Measurements from ENCODE around the gene DCTN4. TPM values are rescaled to one million over a fixed set of nuclear protein-coding genes. Genes with fewer than 3 reads are reported as not detected.

The DCTN4 gene
- total and polyA plus RNA-seq, 2 of the 8 experiments (the other 6 are each of a cell fraction or from before 2014, with no cell fraction given) = 20.5 to 42.7 TPM

GRCh38 chr5:150740992-150741391 lies 17.8 kb downstream of the DCTN4 start:
- TF ChIP-seq SIN3A (conservative IDR thresholded peaks at IDR 0.05 in 1 of 2, IDR thresholded peaks at IDR 0.05 in 1 of 2; ENCODE audit: low read depth in 1 of 2, low read length in 2 of 2) (no peak), SAP30 (IDR thresholded peaks at IDR 0.05; ENCODE audit: insufficient read depth, insufficient replicate concordance, low read length) (no peak), CTCF (IDR thresholded peaks at IDR 0.05; ENCODE audit: control extremely low read depth in 1 of 3, insufficient read depth in 1 of 3, low read depth in 1 of 3, low read length in 3 of 3) (no peak), ASH2L (IDR thresholded peaks at IDR 0.05; ENCODE audit: low read length) (no peak)
- DNase-seq (ENCODE audit: low read depth in 1 of 2, low spot score in 2 of 2) (no peak), FAIRE-seq (no peak)
- H3K56ac ChIP-seq (replicated peaks; ENCODE audit: insufficient read length, low read depth, low read length) = no peak overlapping the region
- H3K79me1 ChIP-seq (ENCODE audit: low read depth, low read length) = no peaks in the 10 kb centered on the region
- peaks cover 3 to 10% of the 10 kb centered on the region in 2 experiments; a peak in 2 of 4 replicates for H3K9me3 ChIP-seq (ENCODE audit: insufficient read depth in 2 of 2, low read depth in 1 of 2, low read length in 1 of 2)
- H3K18ac ChIP-seq (ENCODE audit: extremely low read depth, low read length) = no peak overlapping the region
- H2BK12ac ChIP-seq (ENCODE audit: low read depth, low read length) = no peak overlapping the region
- no peak overlapping the region for H3K27ac ChIP-seq (ENCODE audit: low read depth, low read length)
- POLR2A ChIA-PET (ENCODE audit: partially characterized antibody) = interaction anchor here (0.8 to 1.5 kb wide), 2 partner anchors 12 to 18 kb away, joined by 3 read pairs; partner anchors contain the start of gene DCTN4
- no peaks in the 10 kb centered on the region for H3K27me3 ChIP-seq (replicated peaks in 1 of 4; ENCODE audit: control insufficient read depth in 3 of 4, extremely low read depth in 1 of 4, insufficient read depth in 3 of 4, low read length in 3 of 4)
- H2AK5ac ChIP-seq (ENCODE audit: low read depth, low read length) = no peak overlapping the region
- peaks cover 0 to 21% of the 10 kb centered on the region in 2 experiments; a peak in 2 of 4 replicates for H3K79me2 ChIP-seq (ENCODE audit: control insufficient read depth in 1 of 2, insufficient read depth in 2 of 2, low read length in 2 of 2)
- CTCF ChIA-PET (ENCODE audit: partially characterized antibody) = interaction anchor here (1.1 kb wide), 2 partner anchors 13 to 160 kb away, joined by 3 to 4 read pairs; no protein-coding TSS in a partner anchor
- H3K23ac ChIP-seq (ENCODE audit: insufficient read length) = no peak overlapping the region
- no peak overlapping the region for H3K14ac ChIP-seq (ENCODE audit: insufficient read length)
- peaks cover 0 to 9% (median 3%) of the 10 kb centered on the region in 4 experiments; a peak in 4 of 8 replicates for H3K36me3 ChIP-seq (ENCODE audit: control insufficient read depth in 2 of 4, insufficient read depth in 4 of 4, low read length in 3 of 4)
- no peak overlapping the region for H2AFZ ChIP-seq (ENCODE audit: low read length)
- H2BK15ac ChIP-seq (ENCODE audit: low read length) = no peak overlapping the region
- H2BK120ac ChIP-seq (replicated peaks; ENCODE audit: low read depth, low read length) = no peak overlapping the region
- no peak overlapping the region for H2BK5ac ChIP-seq (ENCODE audit: low read depth, low read length)
- H2BK20ac ChIP-seq (ENCODE audit: low read length) = no peak overlapping the region
- H4K5ac ChIP-seq (ENCODE audit: insufficient read length, low read depth, low read length) = no peak overlapping the region
- H3K4me3 ChIP-seq (ENCODE audit: extremely low read depth in 1 of 4, insufficient read depth in 2 of 4, low read depth in 3 of 4, low read length in 4 of 4) = no peak overlapping the region
- H4K20me1 ChIP-seq (replicated peaks in 1 of 2; ENCODE audit: control insufficient read depth in 1 of 2, insufficient read depth in 2 of 2, low read length in 2 of 2) = no peaks in the 10 kb centered on the region
- H3K23me2 ChIP-seq (ENCODE audit: low read depth, low read length) = no peaks in the 10 kb centered on the region
- H4K91ac ChIP-seq (replicated peaks; ENCODE audit: insufficient read length, low read length) = no peak overlapping the region
- H3K4me2 ChIP-seq (ENCODE audit: insufficient read depth in 1 of 2, low read depth in 2 of 2, low read length in 2 of 2) = no peak overlapping the region
- H3K9ac ChIP-seq (replicated peaks in 1 of 4; ENCODE audit: extremely low read depth in 1 of 4, low read depth in 3 of 4, low read length in 3 of 4) = no peak overlapping the region
- no peak overlapping the region for H3K4ac ChIP-seq (replicated peaks; ENCODE audit: insufficient read length, low read depth, low read length)
- H4K8ac ChIP-seq (ENCODE audit: extremely low read depth, insufficient read depth, low read length) = no peak overlapping the region
- H3K4me1 ChIP-seq (replicated peaks in 1 of 4; ENCODE audit: control insufficient read depth in 3 of 4, insufficient read depth in 4 of 4, low read length in 3 of 4) = no peaks in the 10 kb centered on the region

Measured in H1 (cell line).